Testis (tissue), 3 donors: ENCODE measurements around the gene DAP3. TPM values are rescaled to one million over a fixed set of nuclear protein-coding genes. Genes with fewer than 3 reads are reported as not detected.
"Not testable (repeated sequence)": the region's sequence is repeated elsewhere in the genome, so short reads cannot be mapped to it uniquely, and the experiment has no call there.

Source experiments
- DNase-seq: peaks from one replicate; pipeline ENCODE4 v3.0.0-alpha.2; 2019
- H3K27ac ChIP-seq, 2 donors: fragments of 200-600 bp; sonication (generic); one replicate each; pipeline ENCODE4 v1.5.1; 2019
- H3K27me3 ChIP-seq: fragments of 200-600 bp; sonication (generic); one replicate; pipeline ENCODE4 v1.5.1; 2019
- H3K36me3 ChIP-seq: fragments of 200-600 bp; sonication (generic); one replicate; pipeline ENCODE4 v1.5.1; 2017; ENCODE audit warnings: low read depth; ENCODE audit errors: missing control alignments
- H3K4me1 ChIP-seq: fragments of 200-600 bp; sonication (generic); one replicate; pipeline ENCODE4 v1.5.1; 2019
- H3K4me3 ChIP-seq, 2 donors: fragments of 200-600 bp; sonication (generic); one replicate each; pipeline ENCODE4 v1.5.1; 2017 to 2019
- H3K9me3 ChIP-seq: fragments of 200-600 bp; sonication (generic); one replicate; pipeline ENCODE4 v1.5.1; 2017
- CTCF ChIP-seq, 3 experiments: fragments of 450-650 bp in 2 of 3; fragments of 200-600 bp in 1 of 3; sonication (generic) in 1 of 3; IDR thresholded peaks; one replicate each; pipeline ENCODE4 v1.5.1; 2016 to 2019; ENCODE audit warnings: antibody characterized with exemption in 3 of 3, mild to moderate bottlenecking in 2 of 3, moderate library complexity in 1 of 3
- POLR2A ChIP-seq: fragments of 450-650 bp; IDR thresholded peaks from one replicate; pipeline ENCODE4 v1.6.1; 2017; ENCODE audit warnings: antibody characterized with exemption, mild to moderate bottlenecking, moderate library complexity
- WGBS, 2 donors: methylation state at CpG; one replicate each; pipeline ENCODE4 v1.1.5; 2018; 5-methylcytosine and 5-hydroxymethylcytosine counted together
- intact Hi-C: fragments of 100-400 bp; cut with DNase I; formaldehyde crosslinking; loops from one replicate; pipeline ENCODE4 v1.15.1; 2023; ENCODE audit warnings: low total_unique reads
- polyA plus RNA-seq: library from polyadenylated mRNA; stranded (reverse); fragments of 350-450 nt; fragmentation: Illumina TruSeq; extraction: RNeasy Lipid Tissue Mini Kit (QIAGEN cat#74804); gene quantifications from one replicate; pipeline ENCODE4 v1.2.3, GENCODE V29; 2014; ENCODE audit warnings: low read depth, low replicate concordance; ENCODE audit not compliant: insufficient read depth
- total RNA-seq, 2 donors: library from RNA; depleted of rRNA; stranded (reverse); fragments of >200 nt; gene quantifications; one replicate each; pipeline ENCODE4 v1.2.3, GENCODE V29; 2016

Gene DAP3
- total and polyA plus RNA-seq, 3 donors from 2014 or later = 121 to 286 (median 277) TPM

GRCh38 chr1:155694167-155694566, 5.3 kb downstream of the DAP3 start:
- Histone ChIP-seq H3K4me1 (peaks cover 22% of the 10 kb centered on the region), H3K4me3 (no peak overlapping the region), H3K27me3 (no peaks in the 10 kb centered on the region), H3K27ac (peak overlapping the region in 1 of 2 donors; percentile 43), H3K9me3 (no peaks in the 10 kb centered on the region), H3K36me3 (no peaks in the 10 kb centered on the region)
- DNase-seq = no peak
- intact Hi-C loops = no loop called here
- 87 to 90% methylated on average over 7 of the region's 7 CpGs for whole genome bisulfite sequencing, 2 donors
- no peak for TF ChIP-seq CTCF (IDR thresholded peaks at IDR 0.05)
- no peak for TF ChIP-seq POLR2A

GRCh38 chr1:155695072-155695471, 6.2 kb downstream of the DAP3 start:
- no peaks in the 10 kb centered on the region for H3K27me3 ChIP-seq
- no peak for DNase-seq
- H3K4me3 ChIP-seq = no peak overlapping the region
- H3K36me3 ChIP-seq = no peaks in the 10 kb centered on the region
- intact Hi-C loops = no loop called here
- no peak for TF ChIP-seq POLR2A
- TF ChIP-seq CTCF (IDR thresholded peaks at IDR 0.05) = no peak
- peak overlapping the region in 1 of 2 donors; percentile 43 for H3K27ac ChIP-seq
- no peaks in the 10 kb centered on the region for H3K9me3 ChIP-seq
- WGBS, 2 donors = 33 to 58% methylated on average over 4 of the region's 4 CpGs
- H3K4me1 ChIP-seq = peaks cover 21% of the 10 kb centered on the region

GRCh38 chr1:155695608-155696007, 6.7 kb downstream of the DAP3 start:
- TF ChIP-seq POLR2A (no peak), CTCF (IDR thresholded peaks at IDR 0.05) (no peak)

GRCh38 chr1:155696524-155696923, 7.6 kb downstream of the DAP3 start:
- H3K4me1 ChIP-seq = peaks cover 8% of the 10 kb centered on the region
- no peak overlapping the region for H3K4me3 ChIP-seq
- intact Hi-C loops = no loop called here
- H3K27ac ChIP-seq = no peak overlapping the region
- TF ChIP-seq CTCF (IDR thresholded peaks at IDR 0.05) (no peak), POLR2A (no peak)
- no peaks in the 10 kb centered on the region for H3K9me3 ChIP-seq
- no peak for DNase-seq
- no peaks in the 10 kb centered on the region for H3K36me3 ChIP-seq
- no peaks in the 10 kb centered on the region for H3K27me3 ChIP-seq

More at GRCh38 chr1:155695608-155696007, 6.7 kb downstream of the DAP3 start:
- H3K4me1 ChIP-seq = peaks cover 16% of the 10 kb centered on the region
- H3K4me3 ChIP-seq = no peak overlapping the region
- H3K27me3 ChIP-seq = no peaks in the 10 kb centered on the region
- intact Hi-C loops = no loop called here
- no peak overlapping the region for H3K27ac ChIP-seq
- no peak for DNase-seq
- H3K9me3 ChIP-seq = no peaks in the 10 kb centered on the region
- no peaks in the 10 kb centered on the region for H3K36me3 ChIP-seq
- 94 to 100% methylated on average over 3 of the region's 3 CpGs for WGBS, 2 donors

- intact Hi-C loops = no loop called here
- H3K4me3 ChIP-seq = no peak overlapping the region
- no peak overlapping the region for H3K27ac ChIP-seq
- H3K4me1 ChIP-seq = peaks cover 8% of the 10 kb centered on the region
- no peak for DNase-seq
- no peaks in the 10 kb centered on the region for H3K9me3 ChIP-seq
- TF ChIP-seq CTCF (IDR thresholded peaks at IDR 0.05) (no peak), POLR2A (no peak)
- no peaks in the 10 kb centered on the region for H3K27me3 ChIP-seq
- H3K36me3 ChIP-seq = no peaks in the 10 kb centered on the region
- WGBS, 2 donors = 96 to 98% methylated on average over 10 of the region's 10 CpGs
These were observed 8.2 kb downstream of the DAP3 start for GRCh38 chr1:155697046-155697445.

- H3K36me3 ChIP-seq, H3K9me3 ChIP-seq, H3K4me1 ChIP-seq, H3K27ac ChIP-seq, intact Hi-C loops, H3K27me3 ChIP-seq, DNase-seq, H3K4me3 ChIP-seq: not testable (repeated sequence)
- 78 to 79% methylated on average over 11 of the region's 11 CpGs for WGBS, 2 donors
These were observed 8.7 kb downstream of the DAP3 start for GRCh38 chr1:155697616-155698015.
